DOHH2 (cell line): Measurements from ENCODE around the gene RAET1G.

ENCODE experiments used
- H3F3A ChIP-seq: fragments of 200-600 bp; sonication (generic), shearing (Covaris generic); 2 replicates; pipeline ENCODE4 v1.6.0; 2016; ENCODE audit warnings: antibody characterized with exemption, mild to moderate bottlenecking; ENCODE audit not compliant: control insufficient read depth, insufficient read depth
- H3K27ac ChIP-seq: fragments of 200-600 bp; sonication (generic); 2 replicates; pipeline ENCODE4 v1.5.1; 2014; ENCODE audit warnings: low read depth, mild to moderate bottlenecking, low read length, moderate library complexity
- H3K27me3 ChIP-seq: fragments of 200-600 bp; sonication (generic); 2 replicates; pipeline ENCODE4 v1.6.1; 2014; ENCODE audit warnings: mild to moderate bottlenecking, low read length, mixed read lengths; ENCODE audit not compliant: control insufficient read depth
- H3K36me3 ChIP-seq: fragments of 200-600 bp; sonication (generic); 2 replicates; pipeline ENCODE4 v1.6.1; 2014; ENCODE audit warnings: mild to moderate bottlenecking, low read length, moderate library complexity, mixed read lengths; ENCODE audit not compliant: control insufficient read depth
- H3K4me1 ChIP-seq: fragments of 200-600 bp; sonication (generic); 2 replicates; pipeline ENCODE4 v1.6.1; 2014; ENCODE audit warnings: mild to moderate bottlenecking, low read length, mixed read lengths; ENCODE audit not compliant: control insufficient read depth
- H3K4me2 ChIP-seq: fragments of 200-600 bp; sonication (generic); 2 replicates; pipeline ENCODE4 v1.6.0; 2014; ENCODE audit warnings: mild to moderate bottlenecking, low read length, moderate library complexity
- H3K4me3 ChIP-seq: fragments of 200-600 bp; sonication (generic); 2 replicates; pipeline ENCODE4 v1.5.1; 2014; ENCODE audit warnings: mild to moderate bottlenecking, low read length, mixed read lengths
- H3K79me2 ChIP-seq: fragments of 200-600 bp; sonication (generic); 2 replicates; pipeline ENCODE4 v1.6.1; 2014; ENCODE audit warnings: mild to moderate bottlenecking, low read length, mixed read lengths; ENCODE audit not compliant: control insufficient read depth
- H3K9me2 ChIP-seq: fragments of 200-600 bp; sonication (generic); replicated peaks from 2 replicates; pipeline ENCODE4 v1.6.1; 2014; ENCODE audit warnings: mild to moderate bottlenecking, low read length, mixed read lengths; ENCODE audit not compliant: control insufficient read depth
- H3K9me3 ChIP-seq: fragments of 200-600 bp; sonication (generic); 2 replicates; pipeline ENCODE4 v1.6.1; 2014; ENCODE audit warnings: antibody characterized with exemption, low read length, mixed read lengths; ENCODE audit not compliant: control insufficient read depth, insufficient read depth
- H4K20me1 ChIP-seq: fragments of 200-600 bp; sonication (generic); 2 replicates; pipeline ENCODE4 v1.6.0; 2014; ENCODE audit warnings: low read depth, mild to moderate bottlenecking, antibody characterized with exemption, low read length, moderate library complexity; ENCODE audit not compliant: control insufficient read depth, insufficient read depth
- EZH2phosphoT487 ChIP-seq: fragments of 200-600 bp; sonication (generic); IDR thresholded peaks from 2 replicates; pipeline ENCODE4 v1.6.1; 2017; ENCODE audit warnings: borderline replicate concordance, mild to moderate bottlenecking, antibody characterized with exemption, low read length, moderate library complexity, mixed read lengths
- TF ChIP-seq, protein P1 (sequence below): fragments of 200-600 bp; sonication (generic); IDR thresholded peaks from one replicate; pipeline ENCODE4 v1.5.1; 2014; ENCODE audit warnings: antibody characterized with exemption, mild to moderate bottlenecking, low read depth, low read length; ENCODE audit not compliant: poor library complexity, severe bottlenecking

RAET1G gene

DNA sequence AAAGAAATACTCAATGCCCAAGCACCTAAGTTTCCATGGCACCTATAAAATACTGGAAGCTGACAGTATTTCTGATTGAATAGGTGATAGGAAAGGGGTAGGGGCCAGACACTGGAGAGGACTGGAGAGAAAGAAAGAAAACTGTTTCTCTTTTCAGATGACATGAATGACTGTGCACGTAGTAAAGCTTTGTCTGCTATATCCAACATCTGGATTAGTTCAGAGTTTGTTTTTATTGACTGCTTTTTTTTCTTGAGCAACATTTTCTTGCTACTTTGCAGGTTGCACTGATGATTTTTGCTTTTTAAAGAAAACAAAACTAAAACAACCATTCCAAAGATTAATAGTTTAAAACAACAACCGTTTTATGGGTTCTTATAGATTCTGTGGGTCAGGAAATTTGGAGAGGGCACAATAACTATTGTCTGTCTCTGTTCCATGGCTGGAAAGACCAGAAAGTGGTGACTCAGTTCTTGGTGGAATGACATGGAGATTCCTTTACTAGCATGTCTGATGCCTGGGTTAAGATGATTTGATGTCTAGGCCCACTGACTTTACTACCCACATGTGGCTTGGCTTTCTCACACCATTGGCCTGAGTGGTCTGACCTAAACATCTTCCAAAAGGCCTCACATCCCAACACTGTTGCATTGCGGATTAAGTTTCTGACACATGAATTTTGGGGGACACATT, 46.5 kb downstream of the RAET1G start:
- no peak overlapping the region for H3K27ac ChIP-seq
- no peak overlapping the region for H3K4me2 ChIP-seq

DNA sequence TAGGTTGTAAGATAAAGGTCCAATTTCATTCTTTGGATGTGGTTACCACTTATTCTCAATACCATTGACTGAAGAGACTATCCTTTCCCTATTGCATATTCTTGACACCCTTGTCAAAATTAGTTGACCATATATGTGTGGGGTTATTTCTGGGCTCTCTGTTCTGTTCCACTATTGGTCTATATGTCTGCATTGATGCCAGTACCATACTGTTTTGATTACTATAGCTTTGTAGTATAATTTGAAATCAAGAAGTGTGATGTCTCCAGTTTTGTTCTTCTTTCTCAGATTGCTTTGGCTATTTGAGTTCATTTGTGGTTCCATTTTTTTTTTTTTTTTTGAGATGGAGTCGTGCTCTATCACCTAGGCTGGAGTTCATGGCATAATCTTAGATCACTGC, 50.7 kb downstream of the RAET1G start:
- Histone ChIP-seq H3K4me1 (peaks cover 16% of the 10 kb centered on the region), H3K9me3 (peaks cover 6% of the 10 kb centered on the region; the same call in 1 of the 2 replicates), H3K27ac (no peak overlapping the region), H3K27me3 (peaks cover 2% of the 10 kb centered on the region; the same call in 1 of the 2 replicates), H3F3A (peaks cover 5% of the 10 kb centered on the region; the same call in 1 of the 2 replicates), H3K4me3 (no peak overlapping the region), H3K4me2 (no peak overlapping the region), H4K20me1 (no peaks in the 10 kb centered on the region), H3K36me3 (no peaks in the 10 kb centered on the region), H3K79me2 (no peaks in the 10 kb centered on the region), H3K9me2 (no peaks in the 10 kb centered on the region)
- TF ChIP-seq, protein P1, sequence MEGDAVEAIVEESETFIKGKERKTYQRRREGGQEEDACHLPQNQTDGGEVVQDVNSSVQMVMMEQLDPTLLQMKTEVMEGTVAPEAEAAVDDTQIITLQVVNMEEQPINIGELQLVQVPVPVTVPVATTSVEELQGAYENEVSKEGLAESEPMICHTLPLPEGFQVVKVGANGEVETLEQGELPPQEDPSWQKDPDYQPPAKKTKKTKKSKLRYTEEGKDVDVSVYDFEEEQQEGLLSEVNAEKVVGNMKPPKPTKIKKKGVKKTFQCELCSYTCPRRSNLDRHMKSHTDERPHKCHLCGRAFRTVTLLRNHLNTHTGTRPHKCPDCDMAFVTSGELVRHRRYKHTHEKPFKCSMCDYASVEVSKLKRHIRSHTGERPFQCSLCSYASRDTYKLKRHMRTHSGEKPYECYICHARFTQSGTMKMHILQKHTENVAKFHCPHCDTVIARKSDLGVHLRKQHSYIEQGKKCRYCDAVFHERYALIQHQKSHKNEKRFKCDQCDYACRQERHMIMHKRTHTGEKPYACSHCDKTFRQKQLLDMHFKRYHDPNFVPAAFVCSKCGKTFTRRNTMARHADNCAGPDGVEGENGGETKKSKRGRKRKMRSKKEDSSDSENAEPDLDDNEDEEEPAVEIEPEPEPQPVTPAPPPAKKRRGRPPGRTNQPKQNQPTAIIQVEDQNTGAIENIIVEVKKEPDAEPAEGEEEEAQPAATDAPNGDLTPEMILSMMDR: no peak
- no peak for TF ChIP-seq EZH2phosphoT487

More for the DNA sequence above, 46.5 kb downstream of the RAET1G start:
- Histone ChIP-seq H3F3A (no peaks in the 10 kb centered on the region), H3K36me3 (no peaks in the 10 kb centered on the region), H3K4me3 (no peak overlapping the region), H3K79me2 (no peaks in the 10 kb centered on the region), H3K27me3 (peaks cover 16% of the 10 kb centered on the region), H4K20me1 (no peaks in the 10 kb centered on the region), H3K9me3 (peaks cover 6% of the 10 kb centered on the region; the same call in 1 of the 2 replicates), H3K9me2 (no peaks in the 10 kb centered on the region), H3K4me1 (no peaks in the 10 kb centered on the region)
- TF ChIP-seq, protein P1: no peak
- no peak for TF ChIP-seq EZH2phosphoT487

DNA sequence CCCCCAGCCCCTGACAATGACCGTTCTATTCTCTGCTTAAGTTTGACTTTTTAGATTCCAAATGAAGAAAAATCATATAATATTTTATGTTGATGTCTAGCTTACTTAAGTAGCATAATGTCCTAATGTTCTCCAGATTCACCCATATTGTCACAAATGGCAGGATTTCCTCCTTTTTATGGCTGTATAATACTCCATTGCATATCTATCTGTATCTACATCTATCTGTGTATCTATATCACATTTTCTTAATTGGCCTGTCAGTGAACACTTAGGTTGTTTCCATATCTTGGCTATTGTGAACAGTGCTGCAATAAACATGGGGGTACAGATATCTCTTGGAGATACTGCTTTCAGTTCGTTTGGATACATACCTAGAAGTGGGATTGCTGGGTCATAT, 51.7 kb downstream of the RAET1G start:
- no peak for TF ChIP-seq EZH2phosphoT487
- TF ChIP-seq, protein P1: no peak
- Histone ChIP-seq H3K9me3 (peaks cover 6% of the 10 kb centered on the region; the same call in 1 of the 2 replicates), H4K20me1 (no peaks in the 10 kb centered on the region), H3K4me1 (peaks cover 19% of the 10 kb centered on the region), H3K79me2 (no peaks in the 10 kb centered on the region), H3K9me2 (no peaks in the 10 kb centered on the region), H3K27ac (no peak overlapping the region), H3K4me3 (no peak overlapping the region), H3K27me3 (no peaks in the 10 kb centered on the region; the same call in 1 of the 2 replicates), H3K36me3 (no peaks in the 10 kb centered on the region), H3F3A (peaks cover 5% of the 10 kb centered on the region; the same call in 1 of the 2 replicates), H3K4me2 (no peak overlapping the region)
